Measurements from ENCODE around the gene ABCC6. TPM values are rescaled to one million over a fixed set of nuclear protein-coding genes. Genes with fewer than 3 reads are reported as not detected.

ABCC6 gene
- total and polyA plus RNA-seq, 2 of the 4 experiments (the other 2 are of a cell fraction): 0.36 to 1.3 TPM

DNA sequence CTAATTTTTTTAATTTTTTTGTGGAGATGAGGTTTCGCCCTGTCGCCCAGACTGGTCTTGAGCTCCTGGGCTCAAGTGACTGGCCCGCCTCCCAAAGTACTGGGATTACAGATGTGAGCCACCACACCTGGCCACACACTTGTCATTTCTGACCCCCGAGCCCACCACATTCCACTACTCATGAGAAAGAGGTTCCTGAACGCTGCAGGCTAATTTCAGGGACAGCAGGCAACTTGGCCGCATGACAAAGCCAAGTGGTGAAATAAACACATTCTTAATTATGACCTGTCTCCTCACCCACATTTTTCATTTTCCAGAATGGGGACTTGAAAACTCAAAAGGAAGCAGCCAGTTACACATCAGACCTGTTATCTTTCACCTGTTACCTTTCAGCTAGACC is 114.5 kb downstream of the ABCC6 start:
- Histone ChIP-seq H3K79me1 (ENCODE audit: low read depth in 1 of 2, low read length in 2 of 2) (peaks cover 28 to 48% of the 10 kb centered on the region in 2 experiments), H3K4me3 (ENCODE audit: insufficient read depth, low read depth, low read length) (no peak overlapping the region), H3K14ac (replicated peaks; ENCODE audit: low read depth, low read length) (no peak overlapping the region), H3K56ac (ENCODE audit: extremely low read depth, insufficient read depth, low read length) (no peak overlapping the region), H3K9me1 (ENCODE audit: insufficient read depth, low read length) (no peaks in the 10 kb centered on the region), H3K9me3 (ENCODE audit: control insufficient read depth, insufficient read depth, low read length) (no peaks in the 10 kb centered on the region), H3K27me3 (ENCODE audit: control insufficient read depth, insufficient read depth, low read length) (no peaks in the 10 kb centered on the region), H3K18ac (ENCODE audit: low read depth, low read length) (no peak overlapping the region), H4K20me1 (ENCODE audit: insufficient read depth, low read length) (peaks cover 12% of the 10 kb centered on the region), H3K23ac (ENCODE audit: low read depth, low read length) (no peak overlapping the region), H2BK15ac (ENCODE audit: low read depth, low read length) (no peak overlapping the region), H3K4ac (ENCODE audit: low read depth, low read length) (no peak overlapping the region), H2BK120ac (ENCODE audit: low read depth, low read length) (no peak overlapping the region), H4K8ac (ENCODE audit: low read depth in 2 of 2, low read length in 2 of 2) (no peak overlapping the region), H2AK9ac (replicated peaks; ENCODE audit: low read depth, low read length, poor library complexity) (no peak overlapping the region), H3K4me1 (ENCODE audit: control insufficient read depth, insufficient read depth, low read length) (no peaks in the 10 kb centered on the region), H3K9ac (ENCODE audit: low read depth, low read length) (no peak overlapping the region), H2AFZ (replicated peaks; ENCODE audit: low read length, poor library complexity) (no peak overlapping the region), H2AK5ac (ENCODE audit: low read depth, low read length) (no peak overlapping the region), H3K4me2 (ENCODE audit: low read depth, low read length) (no peak overlapping the region), H3K27ac (ENCODE audit: insufficient read depth, low read length) (no peak overlapping the region), H4K5ac (ENCODE audit: low read depth, low read length) (no peak overlapping the region), H3K36me3 (ENCODE audit: control insufficient read depth, insufficient read depth, low read length) (peaks cover 88% of the 10 kb centered on the region), H2BK5ac (ENCODE audit: low read depth, low read length, poor library complexity, severe bottlenecking) (no peak overlapping the region), H2BK20ac (ENCODE audit: low read depth, low read length) (no peak overlapping the region), H4K91ac (ENCODE audit: insufficient read depth, low read depth, low read length) (no peak overlapping the region; the same call in 1 of the 2 replicates)
- no CpG with 5 or more reads among the region's 6 CpGs for WGBS, 2 experiments (ENCODE audit: extremely low coverage in 2 of 2, insufficient read length in 1 of 2)
- in situ Hi-C loops (cut with MboI; ENCODE audit: low sequenced_read_pairs) (no loop called here), dilution Hi-C loops (cut with HindIII; ENCODE audit: low sequenced_read_pairs, unreplicated experiment) (no loop called here), intact Hi-C loops (cut with micrococcal nuclease) (no loop called here)
- ChIA-PET CTCF (interaction anchor here (0.6 kb wide), 1 partner anchor 711 kb away, joined by 4 read pairs; no protein-coding TSS in a partner anchor), POLR2A (ENCODE audit: unreplicated experiment) (no interaction called here)
- no TSS peak for BruUV-seq (replicated peaks)
- TF ChIP-seq MAZ (IDR thresholded peaks at IDR 0.05; ENCODE audit: borderline replicate concordance, low read depth, low read length) (no peak), CHD1 (IDR thresholded peaks at IDR 0.05; ENCODE audit: low read depth, low read length) (no peak), FOS (IDR thresholded peaks at IDR 0.05; ENCODE audit: low read depth, low read length) (no peak), MXI1 (IDR thresholded peaks at IDR 0.05; ENCODE audit: borderline replicate concordance, low read depth, low read length) (no peak), POLR2A (IDR thresholded peaks at IDR 0.05; ENCODE audit: low read depth, low read length) (no peak), CEBPB (IDR thresholded peaks at IDR 0.05; ENCODE audit: low read depth, low read length) (no peak), RAD21 (IDR thresholded peaks at IDR 0.05; ENCODE audit: low read length) (no peak), BHLHE40 (IDR thresholded peaks at IDR 0.05; ENCODE audit: low read depth, low read length) (no peak), MAFK (IDR thresholded peaks at IDR 0.05; ENCODE audit: low read depth, low read length) (no peak)
- TF ChIP-seq, protein P1, sequence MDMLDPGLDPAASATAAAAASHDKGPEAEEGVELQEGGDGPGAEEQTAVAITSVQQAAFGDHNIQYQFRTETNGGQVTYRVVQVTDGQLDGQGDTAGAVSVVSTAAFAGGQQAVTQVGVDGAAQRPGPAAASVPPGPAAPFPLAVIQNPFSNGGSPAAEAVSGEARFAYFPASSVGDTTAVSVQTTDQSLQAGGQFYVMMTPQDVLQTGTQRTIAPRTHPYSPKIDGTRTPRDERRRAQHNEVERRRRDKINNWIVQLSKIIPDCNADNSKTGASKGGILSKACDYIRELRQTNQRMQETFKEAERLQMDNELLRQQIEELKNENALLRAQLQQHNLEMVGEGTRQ (IDR thresholded peaks at IDR 0.05; ENCODE audit: low read depth, low read length): no peak
- TF ChIP-seq, protein P2, sequence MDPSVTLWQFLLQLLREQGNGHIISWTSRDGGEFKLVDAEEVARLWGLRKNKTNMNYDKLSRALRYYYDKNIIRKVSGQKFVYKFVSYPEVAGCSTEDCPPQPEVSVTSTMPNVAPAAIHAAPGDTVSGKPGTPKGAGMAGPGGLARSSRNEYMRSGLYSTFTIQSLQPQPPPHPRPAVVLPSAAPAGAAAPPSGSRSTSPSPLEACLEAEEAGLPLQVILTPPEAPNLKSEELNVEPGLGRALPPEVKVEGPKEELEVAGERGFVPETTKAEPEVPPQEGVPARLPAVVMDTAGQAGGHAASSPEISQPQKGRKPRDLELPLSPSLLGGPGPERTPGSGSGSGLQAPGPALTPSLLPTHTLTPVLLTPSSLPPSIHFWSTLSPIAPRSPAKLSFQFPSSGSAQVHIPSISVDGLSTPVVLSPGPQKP (IDR thresholded peaks at IDR 0.05; ENCODE audit: borderline replicate concordance, low read depth, low read length): no peak
- ATAC-seq (ENCODE audit: low read depth) (no peak), DNase-seq (no peak)

All from IMR-90 (cell line).